Sigmoid colon (tissue), 4 donors: ENCODE results near the gene PTGIR.

ENCODE experiments used
- POLR2A ChIP-seq, 2 donors: fragments of 450-650 bp; IDR thresholded peaks; one replicate each; pipeline ENCODE4 v1.6.1; 2016; ENCODE audit warnings: antibody characterized with exemption in 2 of 2, mild to moderate bottlenecking in 2 of 2, moderate library complexity in 2 of 2
- POLR2AphosphoS5 ChIP-seq, 4 donors: sonication (generic); formaldehyde crosslinking; IDR thresholded peaks; one replicate each; pipeline ENCODE4 v1.6.1; 2017; ENCODE audit warnings: antibody characterized with exemption in 4 of 4
- TF ChIP-seq, protein P1 (sequence below), 4 experiments: fragments of 450-650 bp in 3 of 4; fragments of 200-600 bp in 1 of 4; IDR thresholded peaks; one replicate each; pipeline ENCODE4 v1.5.1; 2016 to 2019; ENCODE audit warnings: antibody characterized with exemption in 4 of 4, mild to moderate bottlenecking in 3 of 4, moderate library complexity in 2 of 4

DNA sequence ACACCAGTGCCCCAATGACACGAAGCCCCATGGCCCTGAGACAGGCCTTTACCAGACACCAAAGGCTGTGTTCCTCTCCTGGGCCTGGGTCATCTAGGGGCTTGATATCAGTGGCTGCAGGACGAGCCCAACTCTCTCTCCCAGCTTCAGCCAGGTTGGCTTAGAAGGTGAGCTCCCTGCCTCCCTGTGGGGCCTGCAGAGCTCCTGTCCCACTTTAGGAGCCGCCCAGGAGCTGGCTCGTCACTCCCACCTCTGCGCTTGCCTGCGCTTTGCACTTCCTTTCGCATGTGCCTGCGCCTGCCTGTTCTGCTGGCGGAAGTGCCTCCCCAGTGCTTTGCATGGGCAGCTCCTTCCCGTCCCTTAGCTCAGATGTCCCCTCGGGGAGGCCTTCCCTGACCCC is 18.9 kb downstream of the PTGIR start:
- TF ChIP-seq, protein P1, sequence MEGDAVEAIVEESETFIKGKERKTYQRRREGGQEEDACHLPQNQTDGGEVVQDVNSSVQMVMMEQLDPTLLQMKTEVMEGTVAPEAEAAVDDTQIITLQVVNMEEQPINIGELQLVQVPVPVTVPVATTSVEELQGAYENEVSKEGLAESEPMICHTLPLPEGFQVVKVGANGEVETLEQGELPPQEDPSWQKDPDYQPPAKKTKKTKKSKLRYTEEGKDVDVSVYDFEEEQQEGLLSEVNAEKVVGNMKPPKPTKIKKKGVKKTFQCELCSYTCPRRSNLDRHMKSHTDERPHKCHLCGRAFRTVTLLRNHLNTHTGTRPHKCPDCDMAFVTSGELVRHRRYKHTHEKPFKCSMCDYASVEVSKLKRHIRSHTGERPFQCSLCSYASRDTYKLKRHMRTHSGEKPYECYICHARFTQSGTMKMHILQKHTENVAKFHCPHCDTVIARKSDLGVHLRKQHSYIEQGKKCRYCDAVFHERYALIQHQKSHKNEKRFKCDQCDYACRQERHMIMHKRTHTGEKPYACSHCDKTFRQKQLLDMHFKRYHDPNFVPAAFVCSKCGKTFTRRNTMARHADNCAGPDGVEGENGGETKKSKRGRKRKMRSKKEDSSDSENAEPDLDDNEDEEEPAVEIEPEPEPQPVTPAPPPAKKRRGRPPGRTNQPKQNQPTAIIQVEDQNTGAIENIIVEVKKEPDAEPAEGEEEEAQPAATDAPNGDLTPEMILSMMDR (IDR thresholded peaks at IDR 0.05) = no peak
- TF ChIP-seq POLR2A (IDR thresholded peaks at IDR 0.05) (no peak), POLR2AphosphoS5 (IDR thresholded peaks at IDR 0.05) (no peak)
